ENCODE results near the gene SRCAP. TPM values are rescaled to one million over a fixed set of nuclear protein-coding genes. Genes with fewer than 3 reads are reported as not detected.

SRCAP gene
- total and polyA plus RNA-seq, 2 of the 8 experiments (the other 6 are each of a cell fraction or from before 2014, with no cell fraction given), result 5.5 to 54.3 TPM

GRCh38 chr16:30750876-30751465 lies 52.0 kb downstream of the SRCAP start (continued):
- TF ChIP-seq POLR2AphosphoS5 (IDR thresholded peaks at IDR 0.05; ENCODE audit: low read depth, low read length), result no peak
- no peak for TF ChIP-seq SIN3A (conservative IDR thresholded peaks at IDR 0.05 in 1 of 2, IDR thresholded peaks at IDR 0.05 in 1 of 2; ENCODE audit: low read depth in 1 of 2, low read length in 2 of 2)
- no peak for TF ChIP-seq CTBP2 (IDR thresholded peaks at IDR 0.05; ENCODE audit: borderline replicate concordance, insufficient read depth, insufficient read length, low read length)
- no peak for TF ChIP-seq BRCA1 (IDR thresholded peaks at IDR 0.05; ENCODE audit: low read depth, low read length)
- TF ChIP-seq GABPA (IDR thresholded peaks at IDR 0.05; ENCODE audit: borderline replicate concordance, insufficient read depth, low read length), result no peak

Measured in H1 (cell line).